Endothelial cell (in vitro differentiated cells): ENCODE data around the gene SERGEF. TPM values are rescaled to one million over a fixed set of nuclear protein-coding genes. Genes with fewer than 3 reads are reported as not detected.

ENCODE experiments used
- DNase-seq: peaks from one replicate; pipeline ENCODE4 v3.0.0; 2021; ENCODE audit warnings: low spot score
- H3K27ac Mint-ChIP-seq: one replicate; pipeline ENCODE4 v1.8.0; 2021; ENCODE audit warnings: mixed read lengths, inconsistent platforms; ENCODE audit not compliant: unreplicated experiment
- H3K27me3 Mint-ChIP-seq: one replicate; pipeline ENCODE4 v1.8.0; 2021; ENCODE audit warnings: mild to moderate bottlenecking, moderate library complexity, mixed read lengths, inconsistent platforms; ENCODE audit not compliant: unreplicated experiment
- H3K36me3 Mint-ChIP-seq: one replicate; pipeline ENCODE4 v1.8.0; 2021; ENCODE audit warnings: mild to moderate bottlenecking, low read depth, mixed read lengths, inconsistent platforms; ENCODE audit not compliant: unreplicated experiment
- H3K4me1 Mint-ChIP-seq: one replicate; pipeline ENCODE4 v1.8.0; 2021; ENCODE audit warnings: mild to moderate bottlenecking, mixed read lengths, inconsistent platforms; ENCODE audit not compliant: unreplicated experiment
- H3K4me3 Mint-ChIP-seq: one replicate; pipeline ENCODE4 v1.8.0; 2021; ENCODE audit warnings: mild to moderate bottlenecking, mixed read lengths, inconsistent platforms; ENCODE audit not compliant: unreplicated experiment
- H3K9me3 Mint-ChIP-seq: one replicate; pipeline ENCODE4 v1.8.0; 2021; ENCODE audit warnings: mixed read lengths, inconsistent platforms; ENCODE audit not compliant: unreplicated experiment
- total RNA-seq: library from RNA; stranded (reverse); fragmentation: NEBNext Ultra II Directional; extraction: Animal tissue kit (Norgen Biotek cat#: 25700); gene quantifications from one replicate; pipeline ENCODE4 v1.2.1, GENCODE V29; 2021; ENCODE audit not compliant: unreplicated experiment
- TF ChIP-seq, protein P1 (sequence below): fragments of 200-600 bp; sonication (generic); IDR thresholded peaks from one replicate; pipeline ENCODE4 v1.5.0; 2021; ENCODE audit warnings: antibody characterized with exemption; ENCODE audit not compliant: unreplicated experiment

The SERGEF gene
- total RNA-seq, 1 donor from 2014 or later = 19.1 TPM

DNA sequence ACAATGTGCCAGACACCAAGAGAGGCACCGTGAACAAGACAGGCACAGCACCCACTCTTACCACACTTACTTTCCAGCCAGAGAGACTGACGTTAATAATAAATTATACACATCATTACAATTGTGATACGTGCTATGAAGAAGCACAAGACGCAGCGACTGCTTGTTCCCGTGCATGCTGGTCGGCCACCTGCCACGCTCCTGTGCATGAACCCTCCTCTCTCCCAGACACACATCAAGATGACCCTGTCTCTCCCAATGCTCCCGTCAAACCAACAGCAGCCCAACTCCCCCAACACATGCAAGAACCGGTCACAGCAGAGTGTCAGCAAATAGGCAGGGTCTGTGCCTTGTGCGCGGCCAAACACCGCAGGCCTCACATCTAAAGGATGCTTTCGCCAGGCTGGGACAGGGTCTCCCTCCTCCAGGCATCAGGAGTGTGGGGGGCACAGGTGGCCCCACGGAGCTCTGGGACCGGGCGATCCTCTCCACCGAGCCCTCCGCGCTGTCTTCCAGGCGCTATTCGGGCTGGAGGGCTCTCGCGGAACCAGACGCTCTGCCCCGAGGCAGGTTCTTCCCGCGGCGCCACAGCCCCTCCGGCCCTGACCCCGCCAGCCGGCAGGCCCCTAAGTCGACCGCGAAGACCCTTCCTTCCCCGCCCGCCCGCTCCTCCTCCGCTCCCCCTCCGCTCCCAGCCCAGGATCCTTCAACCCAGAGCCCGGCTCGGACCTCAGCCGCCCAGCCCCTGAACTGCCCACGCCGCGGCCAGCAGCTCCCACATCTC lies 533 bp downstream of the SERGEF start:
- Mint-ChIP-seq H3K27ac (peak overlapping the region; percentile 62), H3K27me3 (peaks cover 6% of the 10 kb centered on the region), H3K4me3 (peak overlapping the region; percentile 96), H3K9me3 (no peaks in the 10 kb centered on the region), H3K4me1 (peaks cover 17% of the 10 kb centered on the region), H3K36me3 (peaks cover 8% of the 10 kb centered on the region)
- no peak for DNase-seq
- TF ChIP-seq, protein P1, sequence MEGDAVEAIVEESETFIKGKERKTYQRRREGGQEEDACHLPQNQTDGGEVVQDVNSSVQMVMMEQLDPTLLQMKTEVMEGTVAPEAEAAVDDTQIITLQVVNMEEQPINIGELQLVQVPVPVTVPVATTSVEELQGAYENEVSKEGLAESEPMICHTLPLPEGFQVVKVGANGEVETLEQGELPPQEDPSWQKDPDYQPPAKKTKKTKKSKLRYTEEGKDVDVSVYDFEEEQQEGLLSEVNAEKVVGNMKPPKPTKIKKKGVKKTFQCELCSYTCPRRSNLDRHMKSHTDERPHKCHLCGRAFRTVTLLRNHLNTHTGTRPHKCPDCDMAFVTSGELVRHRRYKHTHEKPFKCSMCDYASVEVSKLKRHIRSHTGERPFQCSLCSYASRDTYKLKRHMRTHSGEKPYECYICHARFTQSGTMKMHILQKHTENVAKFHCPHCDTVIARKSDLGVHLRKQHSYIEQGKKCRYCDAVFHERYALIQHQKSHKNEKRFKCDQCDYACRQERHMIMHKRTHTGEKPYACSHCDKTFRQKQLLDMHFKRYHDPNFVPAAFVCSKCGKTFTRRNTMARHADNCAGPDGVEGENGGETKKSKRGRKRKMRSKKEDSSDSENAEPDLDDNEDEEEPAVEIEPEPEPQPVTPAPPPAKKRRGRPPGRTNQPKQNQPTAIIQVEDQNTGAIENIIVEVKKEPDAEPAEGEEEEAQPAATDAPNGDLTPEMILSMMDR = no peak

- H3K36me3 Mint-ChIP-seq = peaks cover 9% of the 10 kb centered on the region
- H3K4me3 Mint-ChIP-seq = peak overlapping the region; percentile 96
- peaks cover 17% of the 10 kb centered on the region for H3K4me1 Mint-ChIP-seq
- H3K27me3 Mint-ChIP-seq = peaks cover 6% of the 10 kb centered on the region
- no peaks in the 10 kb centered on the region for H3K9me3 Mint-ChIP-seq
- no peak overlapping the region for H3K27ac Mint-ChIP-seq
- no peak for DNase-seq
- TF ChIP-seq, protein P1 = no peak
These were observed 1.2 kb downstream of the SERGEF start for GRCh38 chr11:18011633-18012032.

DNA sequence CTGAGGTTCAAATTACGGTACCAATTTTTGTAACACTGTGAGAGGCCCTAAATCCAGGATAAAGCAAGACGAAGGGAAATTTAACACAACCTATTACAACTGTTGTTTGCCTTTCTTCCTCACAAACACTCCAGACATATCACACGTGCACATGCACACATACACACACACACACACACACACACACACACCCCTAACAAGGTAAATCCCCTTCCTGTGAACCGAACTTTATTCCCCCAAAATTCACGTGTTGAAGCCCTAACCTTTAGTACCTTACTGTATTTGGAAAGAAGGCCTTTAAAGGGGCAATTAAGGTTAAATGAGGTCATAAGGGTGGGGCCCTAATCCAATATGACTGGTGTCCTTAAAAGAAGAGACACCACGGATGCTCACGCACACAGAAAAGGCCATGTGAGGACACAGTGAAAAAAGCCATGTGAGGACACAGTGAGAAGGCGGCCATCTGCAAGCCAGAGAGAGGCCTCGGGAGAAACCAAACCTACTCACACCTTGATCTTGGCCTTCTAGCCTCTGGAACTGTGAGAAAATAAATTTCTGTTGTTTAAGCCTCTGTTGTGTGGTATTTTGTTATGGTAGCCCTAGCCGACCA lies 1.8 kb downstream of the SERGEF start:
- H3K4me1 Mint-ChIP-seq = peaks cover 17% of the 10 kb centered on the region
- H3K9me3 Mint-ChIP-seq = no peaks in the 10 kb centered on the region
- DNase-seq = no peak
- peaks cover 11% of the 10 kb centered on the region for H3K36me3 Mint-ChIP-seq
- no peak overlapping the region for H3K4me3 Mint-ChIP-seq
- H3K27me3 Mint-ChIP-seq = peaks cover 6% of the 10 kb centered on the region
- no peak overlapping the region for H3K27ac Mint-ChIP-seq
- TF ChIP-seq, protein P1 = no peak

DNA sequence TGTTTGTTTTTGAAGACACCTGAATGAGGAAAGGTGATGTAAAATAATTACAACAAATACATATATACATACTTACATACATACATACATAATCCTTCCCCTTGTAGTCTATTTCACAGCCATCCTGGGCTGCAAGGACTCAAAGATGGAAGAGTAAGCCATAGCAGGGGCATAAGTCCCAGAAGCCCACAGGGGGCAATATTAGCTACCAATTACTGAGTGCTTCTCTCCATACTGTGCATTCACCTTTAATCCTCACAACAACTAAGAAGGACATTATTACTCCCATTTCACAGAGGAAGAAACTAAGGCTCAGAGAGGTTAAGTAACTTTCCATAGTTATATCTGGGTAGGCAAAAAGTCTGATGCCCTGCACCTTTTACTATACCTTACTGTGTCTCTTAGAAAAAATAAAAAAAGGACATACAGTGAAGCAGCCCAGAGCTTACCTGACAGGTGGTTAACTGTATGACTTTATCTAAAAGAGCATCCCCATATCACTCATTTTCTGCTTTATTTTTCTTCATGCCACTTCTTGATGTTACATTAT lies 2.7 kb downstream of the SERGEF start:
- TF ChIP-seq, protein P1 = no peak
- H3K4me1 Mint-ChIP-seq = peaks cover 17% of the 10 kb centered on the region
- H3K27me3 Mint-ChIP-seq = peaks cover 6% of the 10 kb centered on the region
- no peak overlapping the region for H3K4me3 Mint-ChIP-seq
- peaks cover 14% of the 10 kb centered on the region for H3K36me3 Mint-ChIP-seq
- DNase-seq = no peak
- H3K9me3 Mint-ChIP-seq = no peaks in the 10 kb centered on the region
- H3K27ac Mint-ChIP-seq = no peak overlapping the region
